Measurements from ENCODE around the gene CHRDL2.

- no peak for TF ChIP-seq CTCF (conservative IDR thresholded peaks at IDR 0.05; ENCODE audit: low read length)
- TF ChIP-seq EZH2phosphoT487 (IDR thresholded peaks at IDR 0.05; ENCODE audit: borderline replicate concordance, low read depth, low read length), result no peak
Observed at GRCh38 chr11:74735365-74735928, 4.2 kb upstream of the CHRDL2 start.
